T-helper 1 cell treated with Interleukin-12 subunit alpha and Interleukin-12 subunit beta and Interleukin-4 antibody, amounts not matched to agents 30 μg/mL and 1 μg/mL, for 36 hours (primary cell): Measurements from ENCODE around the gene GNRH2.

Experiments used
- H3K27ac Mint-ChIP-seq: one replicate; pipeline ENCODE4 v1.8.0; 2021; ENCODE audit warnings: mild to moderate bottlenecking, mixed read lengths
- H3K27me3 Mint-ChIP-seq: one replicate; pipeline ENCODE4 v1.8.0; 2021; ENCODE audit warnings: low read depth, mixed read lengths
- H3K36me3 Mint-ChIP-seq: one replicate; pipeline ENCODE4 v1.8.0; 2021; ENCODE audit warnings: low read depth, mixed read lengths
- H3K4me1 Mint-ChIP-seq: one replicate; pipeline ENCODE4 v1.8.0; 2021; ENCODE audit warnings: low read depth, mixed read lengths
- H3K4me3 Mint-ChIP-seq: one replicate; pipeline ENCODE4 v1.8.0; 2021; ENCODE audit warnings: mild to moderate bottlenecking, moderate library complexity, mixed read lengths
- H3K9me3 Mint-ChIP-seq: one replicate; pipeline ENCODE4 v1.8.0; 2021; ENCODE audit warnings: mixed read lengths

GNRH2 gene

DNA sequence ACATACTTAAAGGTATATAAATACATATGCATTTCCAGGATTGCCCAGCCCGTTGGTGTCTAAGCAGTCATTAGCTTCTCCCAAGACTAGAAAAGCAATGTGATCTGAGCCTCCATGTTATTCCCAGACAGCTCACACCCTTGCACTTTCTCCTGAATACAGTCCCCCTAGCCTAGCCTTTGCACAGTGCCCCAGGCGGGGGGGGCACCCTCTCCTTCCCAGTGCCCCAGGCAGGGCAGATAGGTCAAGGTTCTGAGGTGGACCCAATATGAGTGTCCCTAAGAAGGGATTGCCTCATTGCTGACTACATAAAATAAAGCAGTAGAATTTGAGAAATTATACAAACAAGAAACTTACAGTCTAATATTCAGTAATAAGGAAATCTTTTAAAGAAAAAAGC, 15.4 kb upstream of the GNRH2 start:
- no peak overlapping the region for H3K4me3 Mint-ChIP-seq
- H3K27me3 Mint-ChIP-seq, result no peaks in the 10 kb centered on the region
- no peaks in the 10 kb centered on the region for H3K4me1 Mint-ChIP-seq
- peaks cover 38% of the 10 kb centered on the region for H3K36me3 Mint-ChIP-seq
- peak overlapping the region; percentile 33 for H3K27ac Mint-ChIP-seq
- no peaks in the 10 kb centered on the region for H3K9me3 Mint-ChIP-seq

DNA sequence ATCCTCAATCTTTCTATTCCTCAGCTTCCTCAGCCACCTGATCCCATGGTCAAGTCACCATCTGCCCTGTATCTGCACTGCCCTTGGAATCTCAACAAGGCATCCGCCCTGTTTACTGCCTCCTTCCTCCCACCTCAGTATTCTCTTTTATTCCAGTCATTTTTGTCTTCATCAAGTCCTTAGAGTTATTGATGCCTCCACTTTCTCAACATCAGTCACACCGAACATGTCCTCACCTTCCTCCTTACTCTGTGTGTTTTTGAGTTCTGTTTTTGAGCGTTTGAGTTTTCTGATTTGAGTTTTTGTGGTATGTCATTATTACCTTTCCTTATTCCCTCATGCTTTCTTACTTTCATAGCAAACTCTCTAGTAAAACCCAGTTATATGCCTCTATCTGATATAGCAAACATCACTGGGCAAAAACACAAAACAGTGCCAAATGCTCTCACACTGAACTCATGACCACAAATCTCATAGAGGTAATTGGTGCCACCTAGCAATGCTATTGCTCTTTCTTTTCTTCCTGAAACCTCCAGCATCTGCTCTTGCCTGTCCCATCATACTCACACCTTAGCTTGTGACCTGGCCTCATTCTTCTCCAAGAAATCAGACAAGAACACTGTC, 11.8 kb upstream of the GNRH2 start:
- Mint-ChIP-seq H3K9me3 (no peaks in the 10 kb centered on the region), H3K27ac (no peak overlapping the region), H3K36me3 (peaks cover 35% of the 10 kb centered on the region), H3K27me3 (no peaks in the 10 kb centered on the region), H3K4me3 (no peak overlapping the region), H3K4me1 (no peaks in the 10 kb centered on the region)

DNA sequence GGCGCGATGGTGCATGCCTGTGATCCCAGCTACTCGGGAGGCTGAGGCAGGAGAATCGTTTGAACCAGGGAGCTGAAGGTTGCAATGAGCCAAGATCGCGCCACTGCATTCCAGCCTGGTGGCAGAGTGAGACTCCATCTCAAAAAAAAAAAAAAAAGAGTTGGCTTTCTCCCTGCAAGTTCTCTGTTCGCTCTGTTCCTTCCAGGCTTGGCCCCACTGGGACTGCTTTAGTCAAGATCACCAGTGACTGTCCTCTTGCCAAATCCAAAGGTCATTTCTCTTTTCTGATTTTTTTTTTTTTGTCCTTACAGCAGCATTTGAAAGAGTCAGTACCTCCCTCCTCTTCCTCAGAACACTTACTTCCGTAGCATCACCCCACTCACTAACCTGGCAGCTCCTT, 10.8 kb upstream of the GNRH2 start:
- no peaks in the 10 kb centered on the region for H3K4me1 Mint-ChIP-seq
- H3K27ac Mint-ChIP-seq, result no peak overlapping the region
- no peaks in the 10 kb centered on the region for H3K9me3 Mint-ChIP-seq
- H3K4me3 Mint-ChIP-seq, result no peak overlapping the region
- H3K36me3 Mint-ChIP-seq, result peaks cover 27% of the 10 kb centered on the region
- H3K27me3 Mint-ChIP-seq, result no peaks in the 10 kb centered on the region

DNA sequence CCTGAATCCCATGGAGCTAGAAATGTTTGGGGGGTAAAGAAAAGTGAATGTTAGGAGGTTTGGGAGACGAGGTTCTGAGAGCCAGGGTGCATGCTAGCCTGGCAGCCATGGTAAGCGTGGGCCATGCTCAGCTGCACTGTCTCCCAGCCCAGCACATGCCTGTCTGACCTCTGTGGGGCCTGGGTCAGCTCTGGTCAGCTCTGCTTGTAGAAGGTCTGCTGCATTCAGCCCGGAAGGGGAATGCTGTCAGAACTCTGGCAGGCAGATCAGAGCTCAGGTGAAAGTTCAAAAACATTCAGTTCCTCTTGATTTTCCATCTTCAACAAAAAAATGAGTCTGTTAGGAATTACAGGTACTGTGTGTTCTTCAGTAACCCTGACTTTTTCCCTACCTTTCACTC, 5.8 kb upstream of the GNRH2 start:
- Mint-ChIP-seq H3K36me3 (peaks cover 34% of the 10 kb centered on the region), H3K27me3 (no peaks in the 10 kb centered on the region), H3K4me1 (peaks cover 14% of the 10 kb centered on the region), H3K9me3 (no peaks in the 10 kb centered on the region), H3K4me3 (no peak overlapping the region), H3K27ac (no peak overlapping the region)

DNA sequence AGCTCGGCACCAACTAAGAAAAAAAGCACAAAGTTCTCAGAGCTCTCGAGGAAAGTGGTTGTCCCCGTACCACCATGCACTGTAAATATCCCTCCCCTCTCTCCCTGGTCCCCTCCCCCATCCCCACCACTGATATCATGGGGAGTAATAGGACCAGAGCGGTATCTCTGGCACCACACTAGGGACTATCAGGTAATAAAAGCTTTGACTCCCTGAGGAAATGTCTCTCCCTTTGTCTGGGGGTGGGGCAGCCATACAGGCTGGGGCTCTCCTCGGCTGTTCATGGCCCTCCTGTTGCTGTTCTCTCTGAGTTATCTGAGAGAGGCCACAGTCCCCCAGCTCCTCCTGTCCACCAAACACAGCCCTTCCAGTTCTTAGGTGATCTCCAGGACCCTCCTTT, 5.0 kb upstream of the GNRH2 start:
- Mint-ChIP-seq H3K9me3 (no peaks in the 10 kb centered on the region), H3K27me3 (no peaks in the 10 kb centered on the region), H3K4me3 (no peak overlapping the region), H3K27ac (no peak overlapping the region), H3K4me1 (peaks cover 14% of the 10 kb centered on the region), H3K36me3 (peaks cover 34% of the 10 kb centered on the region)

DNA sequence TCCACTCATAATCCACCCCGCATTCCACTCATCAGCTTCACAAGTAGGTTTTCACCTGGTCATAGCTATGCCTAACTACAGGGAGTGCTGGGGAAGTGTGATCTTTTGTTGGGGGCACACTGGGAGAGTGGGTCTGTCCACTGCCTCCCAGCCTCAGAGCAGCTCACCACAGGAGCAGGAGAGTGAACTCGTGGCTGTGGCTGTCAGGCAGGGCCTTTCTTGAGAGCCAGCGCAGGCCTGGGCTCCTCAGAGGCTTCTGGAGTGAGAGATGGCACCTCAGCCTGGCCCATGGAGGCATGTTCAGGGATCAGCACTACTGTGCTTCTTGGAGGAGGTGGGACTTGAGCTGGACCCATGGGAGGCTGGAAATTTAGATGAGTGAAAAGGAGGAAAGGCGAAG, 4.0 kb upstream of the GNRH2 start:
- H3K9me3 Mint-ChIP-seq, result no peaks in the 10 kb centered on the region
- H3K4me3 Mint-ChIP-seq, result no peak overlapping the region
- peaks cover 34% of the 10 kb centered on the region for H3K36me3 Mint-ChIP-seq
- H3K27ac Mint-ChIP-seq, result no peak overlapping the region
- H3K27me3 Mint-ChIP-seq, result no peaks in the 10 kb centered on the region
- peaks cover 16% of the 10 kb centered on the region for H3K4me1 Mint-ChIP-seq

DNA sequence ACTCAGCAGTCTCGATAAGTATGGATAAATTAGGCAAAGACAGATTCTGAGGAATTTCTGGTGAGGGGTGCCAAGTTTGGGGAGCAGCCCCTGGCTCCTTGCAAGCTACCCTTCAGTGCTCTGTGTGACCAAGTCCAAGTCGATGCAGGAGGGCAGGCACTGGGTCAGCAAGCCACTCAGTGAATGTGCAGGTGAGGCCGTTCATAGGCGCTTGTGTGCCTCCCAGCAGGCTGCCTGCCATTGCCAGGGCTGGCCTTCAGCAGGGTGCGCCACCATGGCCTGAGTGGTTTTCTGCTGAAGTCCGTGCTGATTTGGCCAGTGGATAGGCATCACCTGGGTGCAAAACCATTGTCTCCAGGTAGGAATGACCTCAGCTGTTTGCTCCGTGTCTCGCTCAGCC, 3.3 kb upstream of the GNRH2 start:
- H3K4me1 Mint-ChIP-seq, result peaks cover 19% of the 10 kb centered on the region
- no peaks in the 10 kb centered on the region for H3K9me3 Mint-ChIP-seq
- H3K27me3 Mint-ChIP-seq, result no peaks in the 10 kb centered on the region
- H3K36me3 Mint-ChIP-seq, result peaks cover 29% of the 10 kb centered on the region
- H3K27ac Mint-ChIP-seq, result peak overlapping the region; percentile 3
- H3K4me3 Mint-ChIP-seq, result no peak overlapping the region

DNA sequence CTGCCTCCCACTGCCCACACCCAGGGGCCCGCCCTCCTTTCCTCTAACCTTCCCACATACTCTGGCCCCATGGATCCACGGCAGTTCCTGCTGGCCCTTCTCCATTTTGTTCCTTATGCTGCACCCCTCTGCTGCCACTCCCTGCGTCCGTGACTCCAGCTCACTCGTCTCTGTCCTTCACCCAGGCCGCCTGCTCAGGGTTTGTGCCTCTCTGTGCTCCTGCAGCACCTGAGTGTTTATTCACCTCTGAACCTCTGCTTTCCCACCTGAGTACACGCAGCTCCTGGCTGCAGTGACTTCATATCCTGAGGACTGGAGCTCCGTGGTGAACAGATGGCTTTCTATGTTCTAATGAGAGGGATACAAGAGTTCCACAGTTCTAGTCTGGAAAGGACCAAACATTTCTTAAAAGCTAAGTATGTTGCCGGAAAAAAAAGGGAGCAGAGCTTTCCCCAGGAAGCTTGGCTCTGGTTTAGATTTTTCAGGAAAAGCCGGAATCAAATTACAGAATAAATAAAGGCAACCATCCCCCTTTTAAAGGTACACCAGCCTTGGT, 1.5 kb upstream of the GNRH2 start:
- H3K27ac Mint-ChIP-seq, result no peak overlapping the region
- H3K9me3 Mint-ChIP-seq, result no peaks in the 10 kb centered on the region
- H3K4me3 Mint-ChIP-seq, result no peak overlapping the region
- H3K36me3 Mint-ChIP-seq, result peaks cover 18% of the 10 kb centered on the region
- peaks cover 25% of the 10 kb centered on the region for H3K4me1 Mint-ChIP-seq
- H3K27me3 Mint-ChIP-seq, result no peaks in the 10 kb centered on the region

DNA sequence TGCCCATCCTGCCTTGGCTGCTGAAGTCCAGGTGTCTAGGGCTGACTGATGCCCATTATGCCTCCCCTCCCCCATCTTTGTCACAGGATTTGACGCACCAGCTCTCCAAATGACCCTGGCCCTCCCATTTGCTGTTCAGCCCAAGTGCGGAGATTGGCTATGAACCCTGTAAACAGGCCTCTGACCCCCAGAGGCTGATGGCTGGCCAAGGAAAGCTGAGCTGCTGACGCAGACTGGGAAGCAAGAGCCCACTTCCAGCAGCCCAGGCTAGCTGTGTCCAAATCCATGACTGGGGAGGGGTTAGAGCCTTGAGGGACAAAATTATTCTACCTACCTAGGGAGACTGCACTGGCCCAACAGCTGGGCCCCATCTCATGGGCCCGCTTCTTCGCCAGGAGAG, 797 bp upstream of the GNRH2 start:
- Mint-ChIP-seq H3K27ac (no peak overlapping the region), H3K9me3 (no peaks in the 10 kb centered on the region), H3K36me3 (peaks cover 18% of the 10 kb centered on the region)

DNA sequence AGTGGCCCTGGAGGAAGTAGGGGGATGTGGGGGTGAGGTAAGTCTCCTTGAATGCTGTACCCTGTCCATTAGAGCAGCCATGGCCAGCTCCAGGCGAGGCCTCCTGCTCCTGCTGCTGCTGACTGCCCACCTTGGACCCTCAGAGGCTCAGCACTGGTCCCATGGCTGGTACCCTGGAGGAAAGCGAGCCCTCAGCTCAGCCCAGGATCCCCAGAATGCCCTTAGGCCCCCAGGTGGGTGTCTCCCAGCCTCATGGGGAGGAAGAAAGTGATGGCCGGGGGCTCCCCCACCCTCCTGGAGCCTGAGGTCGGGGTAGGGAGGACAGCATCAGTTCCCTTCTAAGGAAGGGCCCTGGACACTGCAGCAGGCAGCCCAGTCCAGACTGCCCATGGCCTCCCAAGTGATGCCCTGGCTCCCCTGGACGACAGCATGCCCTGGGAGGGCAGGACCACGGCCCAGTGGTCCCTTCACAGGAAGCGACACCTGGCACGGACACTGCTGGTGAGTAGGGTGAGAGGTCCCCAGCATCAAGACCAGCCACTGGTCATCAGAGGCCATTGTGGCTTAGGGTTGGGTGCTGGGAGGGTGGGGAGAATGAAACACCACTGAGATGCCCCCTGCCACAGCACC, 1.0 kb downstream of the GNRH2 start:
- peaks cover 17% of the 10 kb centered on the region for H3K36me3 Mint-ChIP-seq
- H3K4me3 Mint-ChIP-seq, result peak overlapping the region; percentile 50
- no peaks in the 10 kb centered on the region for H3K9me3 Mint-ChIP-seq
- no peaks in the 10 kb centered on the region for H3K27me3 Mint-ChIP-seq
- H3K27ac Mint-ChIP-seq, result no peak overlapping the region
- peaks cover 36% of the 10 kb centered on the region for H3K4me1 Mint-ChIP-seq

More for the DNA sequence above, 797 bp upstream of the GNRH2 start:
- Mint-ChIP-seq H3K4me1 (peaks cover 29% of the 10 kb centered on the region), H3K4me3 (no peak overlapping the region), H3K27me3 (no peaks in the 10 kb centered on the region)

DNA sequence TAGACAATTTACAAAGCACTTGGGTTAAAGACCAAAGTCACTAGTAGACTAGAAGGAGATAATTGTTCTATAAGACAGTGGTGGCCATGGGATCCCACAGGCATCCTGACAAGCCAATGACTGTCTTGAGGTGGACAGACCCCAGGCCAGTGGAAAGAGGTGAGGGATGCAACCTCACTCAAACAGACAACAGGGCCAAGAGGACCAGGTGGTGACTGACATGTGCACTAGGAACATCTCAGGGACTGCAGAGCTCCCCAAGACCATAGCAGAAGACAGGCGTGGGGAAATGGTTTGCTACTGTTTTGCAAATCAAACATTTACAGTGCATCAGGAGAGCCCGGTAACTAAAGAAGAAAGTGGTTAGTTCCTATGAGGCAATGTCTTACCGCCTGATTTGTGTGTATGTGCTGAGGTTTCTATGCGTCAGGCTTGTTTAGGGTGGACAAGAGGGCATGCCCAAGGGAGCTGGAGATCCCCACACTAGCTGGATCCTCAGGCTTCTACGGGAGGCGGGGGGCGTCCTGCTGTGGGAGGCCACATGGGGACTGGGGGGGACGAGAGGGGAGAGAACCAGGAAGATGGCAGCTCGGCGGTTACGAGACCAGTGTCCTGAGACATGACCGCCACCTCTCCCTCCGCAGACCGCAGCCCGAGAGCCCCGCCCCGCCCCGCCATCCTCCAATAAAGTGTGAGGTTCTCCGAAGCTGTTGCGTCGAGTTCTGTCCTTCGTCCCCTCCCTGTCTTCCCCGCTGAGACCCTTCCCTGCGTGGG, 1.8 kb downstream of the GNRH2 start:
- H3K4me1 Mint-ChIP-seq, result peaks cover 33% of the 10 kb centered on the region
- H3K27me3 Mint-ChIP-seq, result no peaks in the 10 kb centered on the region
- H3K9me3 Mint-ChIP-seq, result no peaks in the 10 kb centered on the region
- H3K4me3 Mint-ChIP-seq, result peak overlapping the region; percentile 83
- H3K27ac Mint-ChIP-seq, result peak overlapping the region; percentile 86
- peaks cover 20% of the 10 kb centered on the region for H3K36me3 Mint-ChIP-seq

DNA sequence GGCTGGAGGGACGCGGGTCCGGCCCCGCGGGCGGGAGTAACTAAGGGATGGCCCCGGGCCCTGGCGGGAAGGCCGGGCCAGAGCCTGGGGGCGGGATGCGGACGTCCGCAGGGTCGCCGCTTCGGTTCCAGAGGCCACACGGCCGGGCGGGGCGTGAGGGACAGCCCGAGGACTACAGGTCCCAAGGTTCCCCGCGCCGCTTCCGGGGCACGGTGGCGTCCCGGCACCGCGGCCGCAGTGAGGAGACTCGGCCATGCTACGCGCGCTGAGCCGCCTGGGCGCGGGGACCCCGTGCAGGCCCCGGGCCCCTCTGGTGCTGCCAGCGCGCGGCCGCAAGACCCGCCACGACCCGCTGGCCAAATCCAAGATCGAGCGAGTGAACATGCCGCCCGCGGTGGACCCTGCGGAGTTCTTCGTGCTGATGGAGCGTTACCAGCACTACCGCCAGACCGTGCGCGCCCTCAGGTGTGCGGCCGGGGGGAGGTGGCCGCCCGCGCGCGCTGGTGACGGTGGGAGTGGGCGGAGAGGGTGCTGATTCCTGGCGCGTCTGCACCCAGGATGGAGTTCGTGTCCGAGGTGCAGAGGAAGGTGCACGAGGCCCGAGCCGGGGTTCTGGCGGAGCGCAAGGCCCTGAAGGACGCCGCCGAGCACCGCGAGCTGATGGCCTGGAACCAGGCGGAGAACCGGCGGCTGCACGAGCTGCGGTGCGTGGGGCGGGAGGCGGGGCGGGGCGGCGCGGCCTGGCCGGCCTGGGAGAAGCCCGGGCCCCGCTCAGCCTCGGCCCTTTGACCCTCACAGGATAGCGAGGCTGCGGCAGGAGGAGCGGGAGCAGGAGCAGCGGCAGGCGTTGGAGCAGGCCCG, 2.6 kb downstream of the GNRH2 start, which contains the start of gene MRPS26:
TSS of gene MRPS26 (plus strand) at position 237 of the 861 bp plus-strand sequence. CDS start at position 254, 17 bp downstream.
- no peaks in the 10 kb centered on the region for H3K27me3 Mint-ChIP-seq
- H3K9me3 Mint-ChIP-seq, result no peaks in the 10 kb centered on the region
- peak within 1 kb of the TSS; percentile 86 for H3K27ac Mint-ChIP-seq
- peak within 1 kb of the TSS; percentile 84 for H3K4me3 Mint-ChIP-seq
- peaks cover 27% of the 10 kb centered on the region for H3K4me1 Mint-ChIP-seq
- peaks cover 23% of the 10 kb centered on the region for H3K36me3 Mint-ChIP-seq

DNA sequence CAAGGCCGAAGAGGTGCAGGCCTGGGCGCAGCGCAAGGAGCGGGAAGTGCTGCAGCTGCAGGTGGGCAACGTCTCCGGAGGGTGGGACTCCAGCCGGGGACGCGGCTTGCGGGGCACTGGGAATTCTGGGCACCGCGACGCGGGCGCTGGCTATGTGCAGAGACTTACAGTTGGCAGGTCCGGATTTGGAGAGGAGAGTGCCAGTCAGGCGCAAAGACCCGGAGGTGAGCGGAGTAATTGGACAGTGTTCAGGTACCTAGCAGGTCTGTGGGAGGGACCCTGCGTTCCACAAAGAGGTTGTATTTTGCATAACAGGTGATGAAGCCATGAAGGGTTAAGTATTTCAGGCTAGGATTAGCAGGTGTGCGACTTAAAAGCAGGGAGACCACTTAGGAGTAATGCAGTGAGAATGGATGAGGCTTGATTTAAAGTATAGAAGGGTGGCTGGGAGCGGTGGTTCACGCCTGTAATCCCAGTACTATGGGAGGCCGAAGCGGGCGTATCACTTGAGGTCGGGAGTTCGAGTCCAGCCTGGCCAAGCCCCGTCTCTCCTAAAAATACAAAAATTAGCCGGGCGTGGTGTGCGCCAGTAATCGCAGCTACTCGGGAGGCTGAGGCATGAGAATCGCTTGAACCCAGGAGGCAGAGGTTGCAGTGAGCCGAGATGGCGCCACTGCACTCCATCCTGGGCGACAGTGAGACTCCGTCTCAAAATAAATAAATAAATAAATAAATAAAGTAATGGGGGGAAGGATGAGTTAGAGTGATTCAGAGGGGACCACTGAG, 3.4 kb downstream of the GNRH2 start:
- Mint-ChIP-seq H3K27me3 (no peaks in the 10 kb centered on the region), H3K27ac (peak overlapping the region; percentile 55), H3K4me1 (peaks cover 23% of the 10 kb centered on the region), H3K36me3 (peaks cover 18% of the 10 kb centered on the region), H3K9me3 (no peaks in the 10 kb centered on the region), H3K4me3 (peak overlapping the region; percentile 84)
